ENCODE data around the gene PCNX3.

The PCNX3 gene

DNA sequence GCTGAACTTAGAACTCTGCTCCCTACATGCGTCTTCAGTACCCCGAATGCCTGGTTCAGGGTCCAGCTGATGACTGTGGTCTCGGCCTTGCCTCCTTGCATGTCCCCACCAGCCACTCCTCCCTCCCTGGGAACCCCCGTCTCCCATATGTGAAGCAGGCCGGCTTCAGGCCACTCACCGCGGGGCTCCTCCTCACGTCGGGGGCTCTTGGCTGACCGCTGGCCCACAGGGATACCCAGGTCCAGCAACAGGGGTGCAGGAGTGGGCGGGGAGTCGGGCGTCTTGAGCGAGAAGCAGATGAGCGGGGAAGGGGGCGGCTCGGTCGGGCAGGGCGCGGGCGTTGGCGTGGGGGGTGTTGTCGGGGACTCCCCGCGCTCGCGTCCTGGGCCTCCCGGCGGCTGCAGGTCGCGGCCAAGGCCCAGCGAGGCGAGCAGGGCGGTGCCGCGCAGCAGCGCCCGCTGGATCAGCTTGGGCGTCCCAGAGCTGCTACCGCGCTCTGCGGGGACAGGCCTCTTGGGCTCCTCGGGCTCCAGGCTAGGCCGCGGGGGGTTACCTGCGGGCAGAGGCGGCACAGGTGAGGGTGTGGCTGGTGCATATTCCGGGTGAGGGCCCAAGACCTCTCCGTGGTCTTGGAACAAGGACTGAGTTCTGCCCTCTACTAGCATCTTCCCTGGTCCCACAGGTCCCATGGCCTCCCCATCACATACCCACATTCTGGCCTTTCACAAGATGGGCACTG is 16.2 kb upstream of the PCNX3 start:
- DNase-seq, result no peak

- DNase-seq, result no peak
These were observed 15.7 kb upstream of the PCNX3 start for GRCh38 chr11:65599955-65600246.

GRCh38 chr11:65604258-65604657 is 11.3 kb upstream of the PCNX3 start:
- no peak for DNase-seq

GRCh38 chr11:65606876-65607613 is 8.5 kb upstream of the PCNX3 start:
- no peak for DNase-seq

DNA sequence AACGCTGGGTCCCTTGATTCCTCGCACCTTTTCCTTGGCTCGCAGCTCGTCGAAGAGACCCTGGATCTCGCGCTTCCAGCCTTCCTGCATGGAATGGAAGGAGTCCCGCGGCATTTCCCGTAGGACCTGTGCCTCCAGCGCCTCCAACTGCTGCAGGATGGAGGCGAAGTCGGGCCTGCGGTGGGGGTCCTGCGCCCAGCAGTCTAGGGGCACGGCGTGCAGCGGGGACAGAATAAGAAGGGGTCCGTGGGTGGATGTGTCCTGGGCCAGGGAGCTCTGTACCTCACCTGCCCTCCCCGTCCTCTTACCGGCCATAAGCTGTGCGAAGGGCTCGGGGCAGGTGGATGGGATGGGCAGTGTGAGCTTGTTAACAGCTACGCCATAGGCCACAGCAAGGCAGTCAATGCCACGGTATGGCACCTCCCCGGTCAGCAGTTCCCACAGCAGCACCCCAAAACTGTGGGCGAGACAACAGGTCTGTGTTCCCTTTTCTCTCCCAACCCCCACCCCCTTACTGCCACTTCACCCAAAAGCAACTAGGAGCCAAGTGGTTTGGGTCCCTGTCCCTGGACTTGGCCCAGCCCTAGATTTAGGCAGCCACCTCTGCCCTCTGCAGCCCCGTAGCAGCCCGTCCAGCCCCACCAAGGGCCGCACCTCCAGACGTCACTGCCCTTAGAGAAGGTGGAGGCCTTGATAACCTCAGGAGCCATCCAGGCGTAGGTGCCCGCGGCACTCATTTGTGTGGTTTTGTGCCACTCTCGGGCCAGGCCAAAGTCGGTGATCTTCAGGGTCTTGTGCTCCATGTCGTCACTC is 7.8 kb upstream of the PCNX3 start:
- no peak for DNase-seq

DNA sequence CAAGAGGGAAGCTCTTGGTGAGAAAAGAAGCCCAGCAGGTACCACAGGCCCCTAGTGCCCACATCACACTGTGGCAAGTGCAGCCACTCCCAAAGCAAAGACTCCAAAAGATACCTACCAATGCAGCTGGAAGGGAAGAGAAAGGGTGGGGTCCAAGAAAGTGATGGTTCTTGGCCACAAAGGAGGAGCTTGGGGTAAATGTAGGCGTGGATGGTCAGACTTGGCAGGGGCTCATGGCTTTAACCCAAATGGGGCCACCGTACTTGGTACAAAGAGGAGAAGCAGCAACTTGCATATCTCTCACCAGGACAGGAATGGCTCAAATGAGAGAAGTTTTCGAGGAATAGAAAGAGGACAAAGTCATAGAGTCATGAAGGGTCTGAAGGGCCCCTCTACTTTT is 6.3 kb upstream of the PCNX3 start:
- no peak for DNase-seq

DNA sequence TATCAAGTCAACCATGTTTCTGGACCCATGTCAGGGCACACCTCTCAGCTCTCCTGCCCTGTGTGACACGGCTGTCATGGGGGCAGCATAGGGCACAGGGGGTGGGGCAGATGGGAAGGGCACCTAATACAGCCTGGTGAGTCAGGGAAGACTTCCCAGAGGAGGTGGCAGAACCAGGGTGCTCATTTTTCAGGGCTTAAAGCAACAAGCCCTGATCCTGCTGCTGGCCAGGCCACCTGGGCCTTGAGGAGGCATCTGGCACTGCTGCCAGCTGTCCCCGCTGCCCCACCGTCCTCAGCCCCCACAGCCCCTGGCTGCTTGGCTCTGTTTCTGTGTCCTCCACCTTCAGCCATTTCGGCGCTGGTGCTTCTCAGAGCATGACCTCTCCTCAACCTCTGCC is 5.9 kb upstream of the PCNX3 start:
- no peak for DNase-seq

DNA sequence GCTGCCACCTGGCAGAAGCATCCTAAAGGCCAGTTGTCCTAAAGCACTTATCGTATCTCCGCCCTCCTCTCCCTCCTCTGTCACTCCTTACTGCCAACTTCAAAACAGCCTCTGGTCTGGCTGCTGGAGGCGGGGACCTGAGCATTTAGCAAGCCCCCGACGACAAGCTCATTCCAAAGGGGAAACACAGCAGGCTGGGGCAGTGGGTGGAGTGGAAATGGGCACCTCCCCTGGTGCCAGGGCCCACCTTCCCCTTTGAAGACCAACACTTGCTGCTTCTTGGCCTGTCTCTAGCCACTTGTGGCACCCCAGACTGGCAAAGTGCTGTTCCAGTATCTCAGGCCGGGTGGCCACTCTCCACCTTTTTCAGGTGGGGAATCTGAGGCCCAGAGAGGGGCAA is 5.2 kb upstream of the PCNX3 start:
- DNase-seq, result no peak

GRCh38 chr11:65611028-65611757 is 4.4 kb upstream of the PCNX3 start:
- DNase-seq, result peak in 1 of 2 donors; percentile 62

- no peak for DNase-seq
These were observed 3.6 kb upstream of the PCNX3 start for GRCh38 chr11:65611758-65612603.

DNA sequence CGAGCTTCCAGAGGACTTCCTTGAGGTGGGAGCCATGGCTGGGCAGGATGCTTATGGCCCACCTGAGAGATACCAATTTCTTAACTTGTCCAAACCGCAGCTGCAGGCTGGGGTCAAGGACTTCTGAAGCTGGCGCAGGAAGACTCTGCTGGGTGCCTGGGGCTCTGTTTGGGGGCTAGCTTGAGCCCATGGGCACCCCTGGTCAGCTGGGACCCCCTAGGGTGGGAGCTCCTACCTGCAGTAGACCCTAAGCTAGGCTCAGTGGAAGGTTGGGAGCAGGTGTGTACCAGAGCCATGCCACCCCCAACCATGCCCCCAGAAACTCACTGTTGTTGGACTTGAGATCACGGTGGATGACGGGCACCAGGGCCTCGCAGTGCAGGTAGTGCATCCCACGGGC is 2.9 kb upstream of the PCNX3 start:
- DNase-seq, result no peak

DNA sequence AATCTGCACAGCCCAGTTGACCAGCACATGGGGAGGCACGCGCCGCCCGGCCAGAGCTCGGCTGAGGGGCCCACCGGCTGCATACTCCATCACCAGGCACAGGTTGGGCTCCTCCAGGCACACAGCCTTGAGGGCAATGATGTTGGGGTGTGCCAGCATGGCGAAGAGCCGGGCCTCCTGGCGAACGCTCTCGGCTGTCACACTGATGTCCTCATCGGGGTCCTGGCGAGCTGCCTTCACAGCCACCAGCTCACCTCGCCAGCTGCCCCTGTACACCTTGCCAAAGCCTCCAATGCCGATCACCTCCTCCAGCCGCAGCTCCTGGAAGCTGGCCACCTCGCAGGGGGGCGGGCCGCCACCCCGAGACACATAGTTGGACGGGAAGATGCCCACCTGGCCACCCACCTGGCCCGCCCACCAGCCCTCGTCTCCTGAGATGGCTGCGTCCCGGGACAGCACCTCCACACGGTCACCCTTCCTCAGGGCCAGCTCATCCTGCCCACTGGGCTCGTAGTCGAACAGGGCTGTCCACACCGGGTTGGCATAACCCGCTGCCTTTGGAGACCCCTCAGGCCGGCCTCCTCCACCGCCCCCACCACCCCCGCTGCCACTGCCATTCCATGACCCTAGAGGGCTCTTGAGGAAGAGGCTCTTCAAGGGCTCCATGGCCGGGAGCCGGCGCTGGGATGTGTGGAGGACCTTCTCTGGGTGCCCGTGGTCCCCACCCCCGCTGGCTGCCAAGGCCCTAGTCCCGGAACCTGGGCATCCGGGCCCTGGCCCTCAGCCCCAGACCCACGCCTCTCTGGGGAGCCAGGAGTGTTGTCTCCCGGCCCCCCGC is 2.3 kb upstream of the PCNX3 start:
- DNase-seq, result no peak

GRCh38 chr11:65615950-65616574 is 486 bp downstream of the PCNX3 start:
- no peak for DNase-seq

DNA sequence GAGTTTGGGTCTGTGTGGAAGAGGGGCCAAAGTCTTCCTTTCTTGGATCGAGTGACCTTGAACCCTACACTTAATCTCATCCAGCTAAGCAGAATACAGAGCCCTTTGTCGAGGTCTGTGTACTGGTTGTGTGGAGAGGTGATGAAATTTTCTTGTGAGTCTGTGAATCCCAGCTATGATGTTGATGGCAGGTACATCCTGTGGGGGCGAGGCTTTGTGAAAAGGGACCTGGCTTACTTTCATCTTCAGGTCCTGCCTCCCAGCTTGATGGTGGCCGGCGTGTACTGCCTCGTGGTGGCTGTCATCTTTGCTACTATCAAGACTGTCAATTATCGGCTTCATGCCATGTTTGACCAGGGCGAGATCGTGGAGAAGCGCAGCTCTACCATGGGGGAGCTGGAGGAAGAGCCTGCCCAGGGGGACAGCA is 1.0 kb downstream of the PCNX3 start:
- no peak for DNase-seq

GRCh38 chr11:65617136-65617850 is 1.7 kb downstream of the PCNX3 start:
- no peak for DNase-seq

DNA sequence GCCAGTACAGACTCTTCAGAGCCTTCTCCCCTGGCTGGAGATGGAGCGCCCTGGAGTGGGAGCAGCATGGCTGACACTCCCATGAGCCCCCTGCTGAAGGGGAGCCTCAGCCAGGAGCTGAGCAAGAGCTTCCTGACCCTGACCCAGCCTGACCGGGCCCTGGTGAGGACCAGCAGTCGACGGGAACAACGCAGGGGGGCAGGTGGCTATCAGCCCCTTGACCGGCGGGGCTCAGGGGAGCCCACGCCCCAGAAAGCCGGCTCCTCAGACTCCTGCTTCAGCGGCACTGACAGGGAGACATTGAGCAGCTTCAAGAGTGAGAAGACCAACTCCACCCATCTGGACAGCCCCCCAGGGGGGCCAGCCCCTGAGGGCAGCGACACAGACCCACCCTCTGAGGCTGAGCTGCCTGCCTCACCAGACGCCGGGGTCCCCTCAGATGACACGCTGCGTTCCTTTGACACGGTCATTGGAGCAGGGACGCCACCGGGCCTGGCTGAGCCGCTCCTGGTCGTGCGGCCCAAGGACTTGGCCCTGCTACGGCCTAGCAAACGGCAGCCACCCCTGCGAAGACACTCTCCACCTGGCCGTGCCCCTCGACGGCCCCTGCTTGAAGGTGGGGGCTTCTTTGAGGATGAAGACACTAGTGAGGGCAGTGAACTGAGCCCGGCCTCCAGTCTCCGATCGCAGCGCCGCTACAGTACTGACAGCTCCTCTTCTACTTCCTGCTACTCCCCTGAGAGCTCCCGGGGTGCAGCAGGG is 2.6 kb downstream of the PCNX3 start:
- DNase-seq, result no peak

DNA sequence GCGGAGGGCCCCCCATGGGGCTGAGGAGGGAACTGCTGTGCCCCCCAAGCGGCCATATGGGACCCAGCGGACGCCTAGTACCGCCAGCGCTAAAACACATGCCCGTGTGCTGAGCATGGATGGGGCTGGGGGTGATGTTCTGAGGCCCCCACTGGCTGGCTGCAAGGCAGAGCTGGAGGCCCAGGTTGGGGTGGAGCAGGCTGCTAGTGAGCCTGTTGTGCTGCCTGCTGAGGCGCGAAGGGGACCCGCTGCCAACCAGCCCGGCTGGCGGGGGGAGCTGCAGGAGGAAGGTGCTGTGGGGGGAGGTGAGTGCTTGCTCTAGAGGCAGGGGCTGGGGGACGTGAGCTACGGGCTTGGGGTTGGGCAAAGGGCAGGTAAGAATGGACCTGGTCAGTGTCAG is 3.2 kb downstream of the PCNX3 start:
- DNase-seq, result no peak

DNA sequence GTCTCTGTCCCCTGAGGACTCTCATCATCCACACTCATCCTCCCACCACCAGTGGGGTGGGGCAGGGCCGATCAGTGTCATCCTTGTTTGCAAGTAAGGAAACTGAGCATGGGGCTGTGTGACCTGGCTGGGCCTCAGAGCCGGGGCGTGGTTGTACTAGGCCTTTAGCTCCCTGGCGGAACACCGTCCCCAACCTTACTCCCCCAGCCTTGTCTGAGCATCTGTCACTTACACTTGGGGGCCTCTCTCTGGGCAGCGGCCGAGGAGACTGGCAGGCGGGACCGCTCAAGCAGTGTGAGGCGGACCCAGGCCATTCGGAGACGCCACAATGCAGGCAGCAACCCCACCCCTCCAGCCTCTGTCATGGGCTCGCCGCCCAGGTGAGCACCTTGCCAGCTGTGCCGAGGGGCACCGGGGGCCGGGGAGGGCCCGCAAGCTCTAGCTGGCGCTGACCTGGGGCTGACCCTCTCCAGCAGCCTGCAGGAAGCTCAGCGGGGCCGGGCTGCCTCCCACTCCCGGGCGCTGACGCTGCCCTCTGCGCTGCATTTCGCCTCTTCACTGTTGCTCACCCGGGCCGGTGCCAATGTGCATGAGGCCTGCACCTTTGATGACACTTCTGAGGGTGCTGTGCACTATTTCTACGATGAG is 3.8 kb downstream of the PCNX3 start:
- DNase-seq, result no peak

- no peak for DNase-seq
These were observed 5.1 kb downstream of the PCNX3 start for GRCh38 chr11:65620666-65621065.

All from CD4-positive, alpha-beta T cell treated with Interleukin-1 beta for 1 hour (primary cell).